KMS-11 (cell line): ENCODE results near the gene OSBPL7.

ENCODE experiments used
- H2AFZ ChIP-seq: fragments of 200-600 bp; sonication (generic); 2 replicates; pipeline ENCODE4 v1.6.1; 2016; ENCODE audit warnings: antibody characterized with exemption, mixed run types, low read depth
- H3K27ac ChIP-seq: fragments of 200-600 bp; sonication (generic); 2 replicates; pipeline ENCODE4 v1.6.1; 2016; ENCODE audit warnings: mild to moderate bottlenecking, mixed run types
- H3K27me3 ChIP-seq: fragments of 200-600 bp; sonication (generic); 2 replicates; pipeline ENCODE4 v1.6.1; 2017; ENCODE audit warnings: mild to moderate bottlenecking, low read depth, mixed run types, moderate library complexity; ENCODE audit not compliant: insufficient read depth
- H3K36me3 ChIP-seq: fragments of 200-600 bp; sonication (generic); 2 replicates; pipeline ENCODE4 v1.6.1; 2017; ENCODE audit warnings: mild to moderate bottlenecking, mixed run types; ENCODE audit not compliant: insufficient read depth
- H3K4me1 ChIP-seq: fragments of 200-600 bp; sonication (generic); 2 replicates; pipeline ENCODE4 v1.6.1; 2016; ENCODE audit warnings: mild to moderate bottlenecking, low read depth, mixed run types; ENCODE audit not compliant: poor library complexity, severe bottlenecking
- H3K4me2 ChIP-seq: fragments of 200-600 bp; sonication (generic); 2 replicates; pipeline ENCODE4 v1.7.0; 2016; ENCODE audit warnings: mild to moderate bottlenecking, mixed run types
- H3K4me3 ChIP-seq: fragments of 200-600 bp; sonication (generic); IDR thresholded peaks from 2 replicates; pipeline ENCODE4 v1.6.1; 2017; ENCODE audit warnings: low read depth, low read length, mixed read lengths; ENCODE audit not compliant: insufficient read depth
- H3K79me2 ChIP-seq: fragments of 200-600 bp; sonication (generic); 2 replicates; pipeline ENCODE4 v1.6.1; 2016; ENCODE audit warnings: low read depth, mixed run types; ENCODE audit not compliant: insufficient read depth
- H3K9ac ChIP-seq: fragments of 200-600 bp; sonication (generic); 2 replicates; pipeline ENCODE4 v1.6.1; 2016; ENCODE audit warnings: mild to moderate bottlenecking, mixed run types
- H4K20me1 ChIP-seq: fragments of 200-600 bp; sonication (generic); 2 replicates; pipeline ENCODE4 v1.6.1; 2016; ENCODE audit warnings: mild to moderate bottlenecking, mixed run types; ENCODE audit not compliant: insufficient read depth
- CTCF ChIP-seq: fragments of 200-600 bp; sonication (generic); conservative IDR thresholded peaks from 2 replicates; pipeline ENCODE4 v1.6.1; 2017; ENCODE audit warnings: low read depth, mild to moderate bottlenecking, antibody characterized with exemption, low read length, moderate library complexity, mixed read lengths

OSBPL7 gene

GRCh38 chr17:47785538-47786123 lies 36.0 kb downstream of the OSBPL7 start:
- Histone ChIP-seq H3K36me3 (no peaks in the 10 kb centered on the region), H3K4me3 (no peak overlapping the region), H2AFZ (no peak overlapping the region), H3K79me2 (no peaks in the 10 kb centered on the region), H3K4me1 (no peaks in the 10 kb centered on the region), H4K20me1 (no peaks in the 10 kb centered on the region), H3K27me3 (peaks cover 37% of the 10 kb centered on the region), H3K27ac (no peak overlapping the region), H3K9ac (no peak overlapping the region), H3K4me2 (no peak overlapping the region)
- TF ChIP-seq CTCF: no peak

GRCh38 chr17:47781397-47781796 lies 40.2 kb downstream of the OSBPL7 start:
- H3K4me2 ChIP-seq: no peak overlapping the region
- TF ChIP-seq CTCF: no peak

GRCh38 chr17:47778184-47778635 lies 43.4 kb downstream of the OSBPL7 start:
- Histone ChIP-seq H3K79me2 (no peaks in the 10 kb centered on the region), H3K27ac (no peak overlapping the region), H3K4me2 (no peak overlapping the region), H3K9ac (no peak overlapping the region), H3K4me1 (no peaks in the 10 kb centered on the region), H2AFZ (no peak overlapping the region), H4K20me1 (no peaks in the 10 kb centered on the region), H3K27me3 (peaks cover 29% of the 10 kb centered on the region), H3K36me3 (no peaks in the 10 kb centered on the region), H3K4me3 (no peak overlapping the region)
- no peak for TF ChIP-seq CTCF

More at GRCh38 chr17:47781397-47781796, 40.2 kb downstream of the OSBPL7 start:
- no peaks in the 10 kb centered on the region for H4K20me1 ChIP-seq
- H2AFZ ChIP-seq: no peak overlapping the region
- no peak overlapping the region for H3K9ac ChIP-seq
- H3K4me3 ChIP-seq: no peak overlapping the region
- no peaks in the 10 kb centered on the region for H3K79me2 ChIP-seq
- no peaks in the 10 kb centered on the region for H3K4me1 ChIP-seq
- no peak overlapping the region for H3K27ac ChIP-seq
- H3K36me3 ChIP-seq: no peaks in the 10 kb centered on the region
- peaks cover 31% of the 10 kb centered on the region for H3K27me3 ChIP-seq

- Histone ChIP-seq H2AFZ (no peak overlapping the region), H3K27me3 (peaks cover 18% of the 10 kb centered on the region), H3K36me3 (no peaks in the 10 kb centered on the region), H3K4me3 (no peak overlapping the region), H3K79me2 (no peaks in the 10 kb centered on the region), H3K9ac (no peak overlapping the region), H4K20me1 (no peaks in the 10 kb centered on the region), H3K4me1 (no peaks in the 10 kb centered on the region), H3K4me2 (no peak overlapping the region), H3K27ac (no peak overlapping the region)
- TF ChIP-seq CTCF: peak; percentile 85
Observed at GRCh38 chr17:47776330-47777197, 45.0 kb downstream of the OSBPL7 start.
